Endodermal cell (in vitro differentiated cells): Measurements from ENCODE around the gene GPBAR1. TPM values are rescaled to one million over a fixed set of nuclear protein-coding genes. Genes with fewer than 3 reads are reported as not detected.

Source experiments
- DNase-seq: peaks from one replicate; pipeline ENCODE4 v3.0.0-alpha.2; 2017
- H3K27ac ChIP-seq: 2 replicates; pipeline ENCODE4 v1.5.1; 2013; ENCODE audit warnings: mild to moderate bottlenecking, low read depth, low read length, moderate library complexity
- H3K27me3 ChIP-seq: 2 replicates; pipeline ENCODE4 v1.6.1; 2013; ENCODE audit warnings: mild to moderate bottlenecking, low read length, moderate library complexity; ENCODE audit not compliant: insufficient read depth, control insufficient read depth, poor library complexity, severe bottlenecking
- H3K36me3 ChIP-seq: 2 replicates; pipeline ENCODE4 v1.7.0; 2013; ENCODE audit warnings: mild to moderate bottlenecking, low read length, moderate library complexity; ENCODE audit not compliant: control insufficient read depth, insufficient read depth
- H3K4me1 ChIP-seq: one replicate; pipeline ENCODE4 v1.7.0; 2013; ENCODE audit warnings: low read length; ENCODE audit not compliant: control insufficient read depth, insufficient read depth
- H3K4me3 ChIP-seq: 2 replicates; pipeline ENCODE4 v1.5.1; 2013; ENCODE audit warnings: mild to moderate bottlenecking, low read length, moderate library complexity
- H3K9ac ChIP-seq: 2 replicates; pipeline ENCODE4 v1.6.1; 2013; ENCODE audit warnings: mild to moderate bottlenecking, low read length, moderate library complexity; ENCODE audit not compliant: poor library complexity, severe bottlenecking; ENCODE audit errors: extremely low read depth
- H3K9me3 ChIP-seq: 2 replicates; pipeline ENCODE4 v1.6.1; 2013; ENCODE audit warnings: mild to moderate bottlenecking, low read length, moderate library complexity; ENCODE audit not compliant: control insufficient read depth
- H3K27ac Mint-ChIP-seq: 2 replicates; pipeline ENCODE4 v1.8.0; 2020; ENCODE audit warnings: mixed read lengths
- H3K27me3 Mint-ChIP-seq: 2 replicates; pipeline ENCODE4 v1.8.0; 2021; ENCODE audit warnings: mild to moderate bottlenecking, mixed read lengths; ENCODE audit not compliant: insufficient read depth
- H3K36me3 Mint-ChIP-seq: 2 replicates; pipeline ENCODE4 v1.8.0; 2020; ENCODE audit warnings: low read depth, mixed read lengths
- H3K4me1 Mint-ChIP-seq: 2 replicates; pipeline ENCODE4 v1.8.0; 2020; ENCODE audit warnings: mixed read lengths
- H3K4me3 Mint-ChIP-seq: 2 replicates; pipeline ENCODE4 v1.8.0; 2020; ENCODE audit warnings: mild to moderate bottlenecking, moderate library complexity, mixed read lengths
- H3K9me3 Mint-ChIP-seq: 2 replicates; pipeline ENCODE4 v1.8.0; 2020; ENCODE audit warnings: mild to moderate bottlenecking, mixed read lengths
- whole genome bisulfite sequencing, 2 experiments: methylation state at CpG; one replicate each; pipeline versions ENCODE4 v1.1.5 to v1.1.7; 2013; ENCODE audit warnings: missing lambda C conversion rate in 2 of 2, mixed read lengths in 1 of 2; ENCODE audit not compliant: insufficient coverage in 1 of 2, insufficient read length in 1 of 2; 5-methylcytosine and 5-hydroxymethylcytosine counted together
- total RNA-seq, 2 donors: library from RNA; stranded (reverse); fragmentation: NEBNext Ultra II Directional in 1 of 2; extraction: Animal tissue kit (Norgen Biotek cat#: 25700) in 1 of 2; gene quantifications; 2 replicates in 1 of 2; 3 replicates in 1 of 2; pipeline ENCODE4 v1.2.1, GENCODE V29; 2021
- TF ChIP-seq, protein P1 (sequence below): fragments of 200-600 bp; sonication (generic); conservative IDR thresholded peaks from 2 replicates; pipeline ENCODE4 v1.5.0; 2021; ENCODE audit warnings: antibody characterized with exemption, mild to moderate bottlenecking

Gene GPBAR1
- total RNA-seq, 2 donors from 2014 or later: 0.18 TPM

DNA sequence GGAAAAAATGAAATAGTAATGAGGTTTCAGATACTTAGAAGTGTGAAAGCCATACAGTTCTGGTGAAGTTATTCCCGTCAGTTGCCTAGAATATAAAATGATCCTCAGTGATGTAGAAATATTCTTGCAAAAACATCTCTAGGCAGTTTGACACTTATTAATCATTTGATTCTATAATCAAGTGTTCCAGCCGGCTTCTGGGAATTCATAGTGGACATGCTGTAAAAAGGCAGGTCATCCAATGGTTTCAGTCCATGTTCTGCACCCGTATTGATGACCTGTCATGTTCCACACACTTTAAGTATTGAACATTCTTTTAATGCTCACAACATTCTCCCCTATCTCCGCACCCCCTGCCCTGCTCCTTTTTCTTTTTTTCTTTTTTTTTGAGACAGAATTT is 24.0 kb upstream of the GPBAR1 start:
- Histone ChIP-seq H3K27ac (no peak overlapping the region), H3K9ac (no peak overlapping the region), H3K27me3 (no peaks in the 10 kb centered on the region), H3K9me3 (no peaks in the 10 kb centered on the region), H3K4me1 (no peaks in the 10 kb centered on the region), H3K4me3 (no peak overlapping the region), H3K36me3 (peaks cover 94% of the 10 kb centered on the region)
- Mint-ChIP-seq H3K4me3 (no peak overlapping the region), H3K27ac (no peak overlapping the region), H3K4me1 (no peaks in the 10 kb centered on the region), H3K27me3 (no peaks in the 10 kb centered on the region), H3K36me3 (peaks cover 88% of the 10 kb centered on the region), H3K9me3 (no peaks in the 10 kb centered on the region)
- peak; percentile 8 for DNase-seq
- TF ChIP-seq, protein P1, sequence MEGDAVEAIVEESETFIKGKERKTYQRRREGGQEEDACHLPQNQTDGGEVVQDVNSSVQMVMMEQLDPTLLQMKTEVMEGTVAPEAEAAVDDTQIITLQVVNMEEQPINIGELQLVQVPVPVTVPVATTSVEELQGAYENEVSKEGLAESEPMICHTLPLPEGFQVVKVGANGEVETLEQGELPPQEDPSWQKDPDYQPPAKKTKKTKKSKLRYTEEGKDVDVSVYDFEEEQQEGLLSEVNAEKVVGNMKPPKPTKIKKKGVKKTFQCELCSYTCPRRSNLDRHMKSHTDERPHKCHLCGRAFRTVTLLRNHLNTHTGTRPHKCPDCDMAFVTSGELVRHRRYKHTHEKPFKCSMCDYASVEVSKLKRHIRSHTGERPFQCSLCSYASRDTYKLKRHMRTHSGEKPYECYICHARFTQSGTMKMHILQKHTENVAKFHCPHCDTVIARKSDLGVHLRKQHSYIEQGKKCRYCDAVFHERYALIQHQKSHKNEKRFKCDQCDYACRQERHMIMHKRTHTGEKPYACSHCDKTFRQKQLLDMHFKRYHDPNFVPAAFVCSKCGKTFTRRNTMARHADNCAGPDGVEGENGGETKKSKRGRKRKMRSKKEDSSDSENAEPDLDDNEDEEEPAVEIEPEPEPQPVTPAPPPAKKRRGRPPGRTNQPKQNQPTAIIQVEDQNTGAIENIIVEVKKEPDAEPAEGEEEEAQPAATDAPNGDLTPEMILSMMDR: no peak
- 96% methylated on average over 4 of the region's 4 CpGs for WGBS, 2 experiments

DNA sequence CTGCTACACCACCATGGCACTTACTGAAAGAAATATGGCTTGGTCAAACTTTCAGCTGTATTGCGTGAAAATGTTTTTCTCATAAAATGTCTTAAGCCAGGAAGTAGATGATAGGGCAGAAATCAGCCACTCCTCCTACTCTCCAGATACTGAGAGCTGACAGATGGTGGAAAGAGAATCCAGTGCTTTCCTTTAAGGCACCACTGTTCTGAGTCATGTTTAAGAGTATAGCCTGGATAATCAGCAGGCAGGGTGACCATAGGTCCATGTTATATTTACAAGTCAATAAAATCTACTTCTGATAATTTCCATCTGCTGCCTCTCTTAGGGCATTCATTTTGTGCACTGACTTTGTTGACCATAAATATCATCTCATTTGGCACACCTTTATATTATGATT is 21.9 kb upstream of the GPBAR1 start:
- Histone ChIP-seq H3K36me3 (peaks cover 96% of the 10 kb centered on the region), H3K27me3 (no peaks in the 10 kb centered on the region), H3K4me3 (no peak overlapping the region), H3K9ac (no peak overlapping the region), H3K4me1 (no peaks in the 10 kb centered on the region), H3K9me3 (no peaks in the 10 kb centered on the region), H3K27ac (no peak overlapping the region)
- TF ChIP-seq, protein P1: no peak
- no peak overlapping the region for H3K27ac Mint-ChIP-seq
- H3K4me1 Mint-ChIP-seq: no peaks in the 10 kb centered on the region
- H3K4me3 Mint-ChIP-seq: no peak overlapping the region
- H3K27me3 Mint-ChIP-seq: no peaks in the 10 kb centered on the region
- 100% methylated on average over 1 of the region's 1 CpG for WGBS, 2 experiments
- H3K9me3 Mint-ChIP-seq: no peaks in the 10 kb centered on the region
- H3K36me3 Mint-ChIP-seq: peaks cover 88% of the 10 kb centered on the region
- DNase-seq: peak; percentile 5

DNA sequence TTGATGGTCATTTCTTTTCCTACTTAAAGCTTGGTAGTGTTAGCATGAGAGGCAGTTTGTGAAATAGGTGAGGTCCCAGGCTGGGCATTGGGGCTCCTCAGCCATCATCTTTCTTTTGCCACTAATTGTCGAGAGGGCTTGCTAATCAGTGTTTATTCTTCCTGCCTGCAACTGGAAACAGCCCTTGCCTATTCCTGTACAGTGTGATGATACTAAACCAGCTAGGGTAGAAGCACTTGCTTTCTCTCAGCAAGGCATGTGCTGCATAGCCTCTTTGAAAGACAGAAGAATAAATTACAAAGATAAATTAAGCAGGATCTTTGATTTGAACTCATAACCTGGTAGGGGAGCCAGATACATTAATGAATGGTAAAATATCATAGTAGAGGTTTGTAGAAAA is 16.6 kb upstream of the GPBAR1 start:
- H3K27ac Mint-ChIP-seq: no peak overlapping the region
- no peak for DNase-seq
- no peaks in the 10 kb centered on the region for H3K27me3 ChIP-seq
- no peaks in the 10 kb centered on the region for H3K9me3 Mint-ChIP-seq
- no peaks in the 10 kb centered on the region for H3K4me1 ChIP-seq
- no peak overlapping the region for H3K4me3 Mint-ChIP-seq
- 81% methylated on average over 1 of the region's 1 CpG; no CpG with 5 or more reads in 1 of the 2 experiments for WGBS, 2 experiments
- H3K27ac ChIP-seq: no peak overlapping the region
- no peaks in the 10 kb centered on the region for H3K9me3 ChIP-seq
- H3K27me3 Mint-ChIP-seq: no peaks in the 10 kb centered on the region
- no peaks in the 10 kb centered on the region for H3K4me1 Mint-ChIP-seq
- H3K36me3 Mint-ChIP-seq: peaks cover 82% of the 10 kb centered on the region
- H3K36me3 ChIP-seq: peaks cover 94% of the 10 kb centered on the region
- no peak overlapping the region for H3K4me3 ChIP-seq
- H3K9ac ChIP-seq: no peak overlapping the region
- TF ChIP-seq, protein P1: no peak
